ENCODE measurements around the gene TBC1D22A.

The TBC1D22A gene

DNA sequence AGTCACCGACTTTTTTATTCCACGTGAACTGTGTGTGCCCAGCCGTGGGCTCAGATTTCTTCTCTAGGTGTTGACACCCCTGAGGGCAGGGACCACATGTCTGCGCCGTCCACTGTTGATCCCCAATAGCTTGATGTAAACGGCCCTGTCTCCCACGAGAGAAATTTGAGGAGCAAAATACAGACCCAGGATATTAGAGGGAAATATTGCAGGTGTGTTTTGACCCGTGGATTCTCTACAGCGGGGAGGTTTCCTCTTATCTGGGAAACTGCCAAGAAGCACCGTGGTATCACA, 437.5 kb downstream of the TBC1D22A start:
- no peak for DNase-seq (ENCODE audit: low read depth in 2 of 2)

DNA sequence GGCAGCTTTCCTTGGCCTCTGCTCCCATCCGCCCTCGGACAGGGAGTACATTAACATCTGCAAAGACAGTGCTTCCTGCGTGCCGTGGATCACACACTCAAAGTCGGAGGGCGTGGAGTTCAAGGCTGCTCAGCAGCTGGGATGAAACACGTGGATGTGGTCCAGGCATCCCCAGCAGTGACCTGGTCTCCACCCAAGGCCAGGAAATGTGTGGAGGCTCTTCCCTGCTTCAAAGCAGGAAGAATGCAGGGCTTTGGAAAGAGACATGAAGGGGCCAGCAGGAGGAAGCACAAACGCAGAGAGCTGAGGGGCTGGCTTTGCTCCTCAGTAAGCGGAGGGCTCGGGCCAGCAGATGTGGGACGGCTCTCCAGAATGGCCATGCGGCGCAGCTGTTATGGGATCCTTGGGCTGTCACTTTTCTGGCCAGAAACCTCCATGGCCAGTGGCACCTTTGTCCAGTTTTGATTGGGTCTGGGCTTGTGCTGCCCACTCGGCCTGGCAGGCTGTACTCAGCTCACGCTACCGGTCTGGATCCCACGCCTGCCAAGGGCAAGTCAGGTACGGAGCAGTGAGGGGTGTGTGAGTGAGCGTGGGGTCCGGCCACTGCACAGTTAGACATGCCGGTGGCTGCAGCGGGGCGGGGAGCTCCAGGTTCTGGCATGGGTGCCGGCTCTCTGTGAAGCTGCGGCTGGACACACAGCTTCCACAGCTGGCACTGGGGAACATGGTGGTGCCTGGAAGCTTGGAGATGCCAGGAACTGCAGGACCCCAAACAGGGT, 438.0 kb downstream of the TBC1D22A start:
- DNase-seq (ENCODE audit: low read depth in 2 of 2): no peak

DNA sequence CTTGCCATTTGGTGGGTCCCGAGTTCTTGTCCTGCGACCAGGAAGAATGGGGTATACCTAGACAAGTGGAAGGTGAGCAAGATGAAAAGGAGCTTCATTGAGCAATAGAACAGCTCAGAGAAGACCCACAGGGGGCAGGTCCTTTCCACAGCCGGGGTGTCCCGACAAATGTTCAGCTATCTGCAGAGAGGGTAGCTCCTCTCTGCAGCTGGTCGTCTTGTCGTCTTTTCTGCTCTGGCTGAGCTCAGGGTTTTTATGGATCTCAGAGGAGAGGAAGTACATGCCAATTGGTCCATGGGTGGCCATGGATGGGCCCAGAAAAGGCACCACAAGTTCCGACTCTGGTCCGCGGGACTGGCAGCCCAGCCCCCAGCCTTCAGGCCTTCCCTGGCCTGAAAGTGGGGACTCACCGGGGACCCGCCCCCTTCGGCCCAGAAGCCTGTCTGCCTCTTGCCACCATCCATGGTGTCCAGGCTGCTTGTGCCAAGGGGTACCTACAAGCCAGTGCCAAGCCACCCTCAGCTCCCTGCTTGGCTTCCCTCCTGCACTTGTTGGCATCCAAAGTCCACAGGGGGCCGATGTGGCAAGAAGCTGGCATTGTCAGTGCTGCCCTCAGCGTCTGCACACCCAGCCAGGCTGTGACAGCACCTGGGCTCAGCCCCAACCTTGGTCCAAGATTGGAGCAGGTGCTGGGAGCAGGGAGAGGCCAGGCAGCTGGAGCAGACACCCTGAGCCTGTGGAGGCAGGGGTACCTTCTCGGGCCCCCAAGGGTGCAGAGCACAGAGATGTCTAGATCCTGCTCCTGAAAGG, 438.9 kb downstream of the TBC1D22A start:
- DNase-seq (ENCODE audit: low read depth in 2 of 2): no peak

DNA sequence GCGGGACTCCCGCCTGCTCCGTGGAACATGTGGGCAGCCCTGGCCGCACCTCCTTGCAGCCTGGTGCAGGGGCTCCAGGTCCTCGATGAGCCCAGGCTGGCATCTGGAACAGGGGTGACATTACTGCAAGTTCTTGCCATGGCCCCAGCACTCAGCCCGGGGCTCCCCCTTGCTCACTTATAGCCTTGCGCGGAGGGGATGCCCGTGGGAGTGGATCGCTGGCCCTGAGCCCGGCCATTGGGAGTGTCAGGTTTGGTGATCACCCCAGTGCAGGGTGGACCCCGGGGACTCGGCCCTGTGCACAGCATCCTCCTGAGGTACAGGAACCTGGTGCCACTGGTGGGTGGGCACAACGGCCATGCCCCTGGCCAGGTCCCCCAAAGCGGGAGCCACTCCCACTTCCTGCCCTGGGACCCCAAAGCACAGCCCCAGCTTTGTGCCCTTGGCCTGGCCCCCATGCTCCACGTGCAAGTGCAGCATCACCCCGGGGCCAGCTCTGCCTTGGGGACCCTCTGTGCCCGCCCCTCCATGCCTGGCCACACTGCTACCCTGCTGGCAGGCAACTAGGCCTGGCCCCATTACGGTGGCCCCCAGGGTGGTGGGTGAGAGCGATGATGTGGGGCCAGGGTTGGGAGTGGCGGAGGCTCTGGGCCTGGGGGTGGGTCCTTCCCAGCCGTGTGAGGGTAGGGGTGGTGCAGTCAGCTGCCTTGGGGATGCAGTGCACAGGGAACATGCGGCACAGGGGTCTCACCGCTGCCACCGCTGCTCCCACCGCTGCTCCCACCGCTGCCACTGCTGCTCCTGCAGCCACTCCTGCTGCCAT, 439.8 kb downstream of the TBC1D22A start:
- DNase-seq (ENCODE audit: low read depth in 2 of 2): no peak

DNA sequence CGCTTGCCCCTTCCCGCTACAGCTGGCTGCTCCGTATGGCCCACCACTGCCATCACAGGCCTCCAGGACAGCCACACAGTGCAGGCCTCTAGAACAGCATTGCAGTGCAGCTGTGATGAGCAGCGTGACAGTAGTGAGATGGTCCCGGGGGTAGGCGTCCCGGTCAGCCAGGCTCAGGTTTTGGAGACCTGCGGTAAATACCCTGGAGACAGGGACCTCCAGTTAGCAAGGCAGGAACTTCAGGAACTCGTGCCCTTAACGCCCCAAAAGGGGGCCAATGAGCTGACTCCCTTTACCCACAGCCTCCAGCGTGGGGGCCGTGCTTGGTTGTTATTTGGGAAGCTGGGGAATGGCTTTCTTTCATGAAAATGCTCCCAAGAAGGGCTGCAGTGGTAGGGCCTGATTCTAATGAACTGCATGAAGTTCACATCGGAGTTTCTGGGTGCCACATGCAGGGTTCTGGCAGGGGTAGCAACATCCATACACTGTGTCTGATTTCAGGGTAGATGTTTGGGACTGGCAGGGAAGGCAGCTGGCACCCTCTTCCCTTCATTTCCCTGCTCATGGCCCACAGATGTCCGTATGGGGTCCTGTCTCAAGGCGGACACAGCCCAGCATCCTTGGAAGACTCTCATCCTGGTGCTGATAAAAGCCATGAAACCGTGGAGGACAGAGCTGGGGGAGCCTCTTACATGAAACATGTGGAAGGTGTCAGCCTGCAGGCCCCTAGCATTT, 440.5 kb downstream of the TBC1D22A start:
- no peak for DNase-seq (ENCODE audit: low read depth in 2 of 2)

DNA sequence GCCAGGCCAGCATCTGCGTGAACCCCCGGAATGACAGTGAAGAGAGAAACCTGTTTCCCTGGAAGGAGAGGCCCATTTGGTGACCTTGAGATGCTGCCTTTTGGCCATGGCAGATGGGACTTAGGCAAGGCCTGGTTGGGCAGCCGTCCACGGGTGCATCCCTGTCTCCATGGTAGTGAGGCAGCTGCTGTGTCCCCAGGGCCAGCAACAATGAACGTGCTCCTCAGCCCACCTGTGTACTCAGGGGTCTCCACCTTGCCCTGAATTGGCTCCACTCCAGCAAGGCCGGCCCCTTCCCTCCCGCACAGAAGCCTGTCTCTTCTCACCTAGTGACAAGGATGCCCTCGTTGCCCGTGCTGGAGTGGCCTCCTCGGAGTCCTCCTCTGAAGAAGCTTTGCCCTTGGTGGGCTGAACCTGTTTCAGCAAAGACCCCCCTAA, 441.1 kb downstream of the TBC1D22A start:
- no peak for DNase-seq (ENCODE audit: low read depth in 2 of 2)

DNA sequence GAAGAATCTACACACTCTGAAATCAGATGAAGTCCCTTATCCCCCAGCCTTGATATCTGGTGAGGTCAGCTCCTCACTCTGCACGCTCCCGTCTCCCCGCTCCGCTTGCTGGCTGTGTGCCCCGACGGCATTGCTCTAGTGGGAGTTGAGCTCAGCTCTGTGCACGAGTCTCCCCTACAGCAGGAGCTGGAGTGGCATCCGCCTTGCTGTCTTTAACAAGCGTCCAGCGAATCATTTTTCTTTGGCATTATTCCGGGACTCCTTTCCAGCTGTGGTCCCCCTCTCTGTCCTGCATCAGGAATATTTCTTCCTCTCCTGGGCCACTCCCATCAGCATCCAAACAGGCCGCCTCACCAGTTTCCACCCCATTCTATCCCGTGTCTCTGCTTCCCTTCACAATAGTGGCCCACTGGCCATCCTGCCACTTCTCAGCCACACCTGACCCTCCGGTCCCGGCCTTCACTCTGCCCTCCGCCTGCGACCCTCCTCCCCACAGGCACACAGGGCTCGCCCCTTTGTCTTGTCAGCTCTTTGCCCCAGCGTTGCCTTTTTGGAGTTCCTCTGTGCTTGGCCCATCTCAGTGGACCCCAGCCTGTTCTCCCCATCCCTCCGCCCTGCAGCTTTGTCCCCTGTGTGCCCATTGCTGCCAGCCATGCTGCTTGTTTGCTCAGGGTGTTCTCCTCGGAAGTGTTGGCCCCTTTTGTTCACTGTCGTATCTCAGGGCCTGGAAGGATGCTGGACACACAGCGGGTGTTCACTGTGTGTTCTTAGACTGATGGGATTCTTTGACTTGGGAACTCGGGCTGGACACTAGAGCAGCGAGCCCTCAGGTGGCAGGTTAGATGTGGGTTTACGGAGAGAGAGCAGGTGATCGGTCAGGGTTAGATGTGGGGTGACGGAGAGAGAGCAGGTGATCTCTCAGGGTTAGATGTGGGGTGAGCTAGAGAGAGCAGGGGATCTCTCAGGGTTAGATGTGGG, 441.8 kb downstream of the TBC1D22A start:
- no peak for DNase-seq (ENCODE audit: low read depth in 2 of 2)

DNA sequence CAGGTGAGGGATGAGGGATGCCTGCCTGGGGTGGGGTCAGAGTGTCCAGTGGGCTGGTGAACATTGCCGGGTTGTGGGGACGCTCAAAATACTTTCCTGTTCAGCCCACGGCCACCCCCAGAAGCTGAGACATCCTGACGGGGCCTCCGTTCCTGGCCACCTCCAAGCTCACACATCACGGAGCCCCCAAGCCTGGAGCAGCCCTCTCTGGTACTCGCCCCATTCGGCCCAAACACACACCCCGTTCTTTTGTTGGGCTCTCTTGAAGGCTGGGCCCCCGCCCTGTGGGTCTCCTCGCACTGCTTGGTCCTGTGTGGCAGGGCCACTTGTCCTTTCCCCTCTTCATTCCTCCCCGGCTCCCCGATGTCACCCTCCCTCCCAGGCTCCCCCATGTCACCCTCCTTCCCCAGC, 442.6 kb downstream of the TBC1D22A start:
- DNase-seq (ENCODE audit: low read depth in 2 of 2): no peak

DNA sequence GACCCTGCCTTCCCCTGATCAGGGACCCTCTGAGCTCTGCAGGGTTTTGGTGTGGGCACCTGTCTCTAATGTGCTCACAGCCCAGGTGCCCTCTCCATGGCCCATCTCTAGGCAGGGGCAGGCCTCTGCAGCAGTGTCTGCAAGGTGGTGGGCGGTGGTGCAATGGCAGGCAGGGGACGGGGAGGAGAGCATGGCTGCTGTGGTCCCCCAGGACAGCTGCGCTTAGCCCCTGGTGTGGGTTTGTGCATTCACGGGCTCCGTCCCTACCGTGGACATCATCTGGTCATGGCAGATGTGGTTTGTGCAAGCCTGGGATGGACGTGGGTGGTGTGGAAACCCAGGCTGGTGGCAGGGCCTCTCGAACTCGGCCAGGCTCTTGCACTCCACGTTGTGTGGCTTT, 443.1 kb downstream of the TBC1D22A start:
- no peak for DNase-seq (ENCODE audit: low read depth in 2 of 2)

DNA sequence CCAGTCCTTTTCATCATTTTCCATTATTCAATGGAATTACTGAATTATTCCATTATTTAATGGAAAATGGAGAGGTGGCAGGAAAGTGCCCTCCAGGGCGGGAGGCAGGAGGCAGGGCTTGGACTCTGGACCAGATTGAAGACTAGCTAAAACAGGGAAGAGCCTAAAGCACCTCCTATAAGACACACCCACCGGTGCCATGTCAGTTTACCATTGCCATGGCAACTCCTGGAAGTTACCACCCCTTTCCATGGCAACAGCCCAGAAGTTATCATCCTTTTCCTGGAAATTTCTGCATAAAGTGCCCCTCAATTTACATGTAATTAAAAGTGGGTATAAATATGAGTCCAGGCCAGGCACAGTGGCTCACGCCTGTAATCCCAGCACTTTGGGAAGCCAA, 443.7 kb downstream of the TBC1D22A start:
- DNase-seq (ENCODE audit: low read depth in 2 of 2): no peak

DNA sequence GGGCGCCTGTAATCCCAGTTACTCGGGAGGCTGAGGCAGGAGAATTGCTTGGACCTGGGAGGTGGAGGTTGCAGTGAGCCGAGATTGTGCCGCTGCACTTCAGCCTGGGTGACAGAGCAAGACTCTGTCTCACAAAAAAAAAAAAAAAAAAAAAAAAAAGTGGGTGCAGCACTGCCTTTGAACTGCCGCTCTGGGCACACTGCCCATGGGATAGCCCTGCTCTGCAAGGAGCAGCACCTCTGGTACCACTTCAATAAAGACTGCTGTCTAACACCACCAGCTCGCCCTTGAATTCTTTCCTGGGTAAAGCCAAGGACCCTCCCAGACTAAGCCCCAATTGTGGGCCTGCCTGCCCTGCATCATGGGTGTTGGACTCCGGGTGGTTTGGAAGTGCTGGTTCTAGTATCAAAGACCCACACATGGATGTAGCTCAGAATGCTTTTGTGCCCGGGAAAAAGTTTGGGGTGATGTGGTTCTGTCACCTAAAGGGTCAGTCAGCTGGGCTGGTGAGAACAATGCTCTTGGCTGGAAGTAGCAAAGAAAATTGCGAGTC, 444.3 kb downstream of the TBC1D22A start:
- DNase-seq (ENCODE audit: low read depth in 2 of 2): no peak

DNA sequence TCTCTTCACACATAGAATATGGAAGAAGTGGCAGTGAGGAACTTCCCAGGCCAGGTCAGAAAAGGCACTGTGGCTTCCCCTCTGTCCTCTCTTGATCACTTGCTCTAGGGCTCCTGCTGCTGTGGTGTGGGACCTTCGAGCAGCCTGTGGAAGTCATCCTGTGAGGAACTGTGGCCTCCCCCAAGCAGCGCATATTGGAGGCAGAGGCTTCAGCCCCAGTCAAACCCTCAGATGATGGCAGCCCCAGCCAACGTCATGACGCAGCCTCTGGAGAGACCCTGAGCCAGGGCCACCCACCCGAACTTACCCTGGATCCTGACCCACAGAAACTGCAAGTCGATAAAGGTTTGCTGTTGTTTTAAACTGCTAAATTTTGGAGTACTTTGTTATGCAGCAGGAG, 444.9 kb downstream of the TBC1D22A start:
- no peak for DNase-seq (ENCODE audit: low read depth in 2 of 2)

DNA sequence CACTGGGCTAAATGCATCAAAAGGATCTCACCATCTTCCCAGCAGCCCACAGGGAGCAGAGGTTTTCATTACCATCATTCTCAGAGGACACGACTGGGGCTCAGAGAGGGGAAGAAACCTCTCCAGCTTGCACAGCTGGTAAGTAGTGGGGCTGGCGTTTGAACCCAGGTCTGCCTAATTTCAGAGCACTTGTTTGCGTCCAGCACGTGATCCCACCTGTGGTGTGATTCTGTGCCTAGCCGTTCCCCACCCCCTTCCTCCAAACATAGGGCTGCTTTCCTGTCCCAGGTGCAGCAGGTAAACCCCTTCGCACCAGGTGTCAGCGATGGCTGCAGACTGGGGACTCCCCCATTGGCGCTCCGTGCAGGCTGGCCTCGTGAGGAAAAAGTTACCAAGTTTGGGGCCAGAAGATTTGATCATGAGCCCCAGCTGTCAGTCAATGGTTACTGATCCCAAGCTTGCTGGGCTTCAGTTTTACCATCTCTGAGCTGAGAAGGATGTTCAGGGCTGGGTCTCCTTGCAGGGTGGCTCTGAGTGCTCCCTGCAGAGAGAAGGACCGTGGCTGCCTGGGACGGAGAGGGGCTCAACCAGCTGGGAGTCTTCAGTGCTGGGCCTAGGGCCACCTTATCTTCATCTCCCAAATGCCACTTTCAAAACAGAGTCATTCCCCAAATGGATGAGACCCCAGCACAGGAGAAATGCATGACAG, 445.6 kb downstream of the TBC1D22A start:
- DNase-seq (ENCODE audit: low read depth in 2 of 2): no peak

DNA sequence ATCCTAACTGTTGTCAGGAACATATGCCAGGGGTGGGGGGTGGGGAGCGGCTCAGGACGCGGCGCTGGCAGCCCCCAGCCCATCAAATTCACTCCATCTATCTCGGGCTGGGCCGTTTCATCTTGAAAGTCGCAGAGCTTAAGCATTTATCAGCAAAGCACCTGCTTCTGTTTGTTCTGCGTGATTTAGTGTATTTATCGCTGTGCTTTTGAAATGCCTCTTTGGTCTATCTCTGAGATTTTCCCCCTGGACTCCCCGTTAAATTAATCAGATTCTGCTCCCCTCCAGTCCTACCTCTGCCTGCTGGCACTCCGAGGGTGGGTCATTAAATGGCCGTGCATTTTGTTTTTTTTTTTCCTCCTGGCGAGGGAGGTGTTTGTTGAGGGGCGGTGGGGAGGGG, 446.2 kb downstream of the TBC1D22A start:
- DNase-seq (ENCODE audit: low read depth in 2 of 2): no peak

DNA sequence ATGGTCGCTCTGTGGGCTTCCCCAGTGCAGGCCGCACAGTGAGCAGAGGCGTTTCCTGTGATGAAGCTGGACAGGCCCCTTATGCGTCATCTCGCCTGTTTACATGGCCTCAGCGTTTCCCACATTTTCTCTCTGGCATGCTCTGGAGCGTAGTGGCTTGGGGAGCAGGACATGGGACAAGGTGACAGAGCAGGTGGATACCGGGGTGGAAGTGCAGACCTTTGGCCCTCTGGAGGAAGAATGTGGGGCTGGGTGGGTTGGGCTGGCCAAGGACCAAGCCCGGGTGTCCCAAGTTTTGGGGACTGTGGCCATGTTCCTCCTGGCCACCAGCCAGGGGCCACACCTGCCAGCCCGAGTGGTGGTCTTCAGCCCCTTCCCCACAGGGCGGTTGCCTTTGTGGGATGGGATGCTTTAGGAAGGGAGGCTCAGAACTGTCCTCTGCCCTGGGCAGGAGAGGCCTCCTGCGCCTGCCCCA, 446.6 kb downstream of the TBC1D22A start:
- DNase-seq (ENCODE audit: low read depth in 2 of 2): no peak

DNA sequence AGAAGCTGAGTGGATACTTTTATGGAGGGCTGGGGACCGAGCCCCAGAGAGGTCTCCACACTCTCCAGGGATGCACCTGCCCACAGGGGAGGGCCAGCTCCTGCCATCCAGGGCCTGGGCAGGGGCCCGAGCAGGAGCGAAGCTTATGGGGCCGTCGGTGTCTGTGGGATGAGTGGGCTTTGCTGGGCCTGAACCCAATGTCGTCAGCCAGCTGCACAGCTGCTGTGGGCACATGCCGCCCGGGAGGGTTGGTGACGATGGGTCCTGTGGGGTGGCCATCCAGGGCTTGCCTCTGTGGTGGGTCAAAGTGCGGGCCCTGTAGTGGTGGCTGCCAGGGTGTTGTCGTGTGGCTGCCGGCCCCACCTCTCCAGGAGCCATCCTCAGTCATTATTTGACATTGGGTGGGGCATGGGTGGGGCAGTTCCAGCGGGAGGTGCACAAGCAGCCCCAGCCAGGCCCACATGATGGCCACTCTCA, 447.1 kb downstream of the TBC1D22A start:
- no peak for DNase-seq (ENCODE audit: low read depth in 2 of 2)

DNA sequence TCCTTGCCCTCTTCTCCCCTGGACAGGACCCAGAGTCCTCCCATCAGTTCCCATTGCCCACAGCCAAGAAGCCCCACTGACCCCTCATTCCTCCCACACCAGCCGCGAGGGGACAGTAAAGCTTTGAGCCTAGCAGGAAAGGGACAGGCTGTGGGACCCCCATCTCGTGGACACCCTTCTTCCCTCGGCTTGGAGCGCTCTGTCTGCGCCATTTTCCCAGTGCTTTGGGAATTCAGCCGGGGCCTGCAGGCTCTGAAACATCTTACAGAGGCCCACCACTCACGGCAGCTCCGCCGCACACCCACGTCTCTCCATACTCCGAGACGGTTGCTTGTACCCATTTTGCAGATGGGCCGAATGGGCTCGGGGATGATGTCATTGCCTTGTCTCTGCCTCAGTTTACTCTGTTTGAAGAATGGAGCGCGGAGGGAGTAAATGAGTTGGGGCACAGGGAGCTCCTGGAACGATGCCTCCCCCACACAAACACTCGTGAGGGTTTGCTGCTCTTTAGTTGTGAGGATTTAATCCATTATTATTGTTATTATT, 447.7 kb downstream of the TBC1D22A start:
- no peak for DNase-seq (ENCODE audit: low read depth in 2 of 2)

DNA sequence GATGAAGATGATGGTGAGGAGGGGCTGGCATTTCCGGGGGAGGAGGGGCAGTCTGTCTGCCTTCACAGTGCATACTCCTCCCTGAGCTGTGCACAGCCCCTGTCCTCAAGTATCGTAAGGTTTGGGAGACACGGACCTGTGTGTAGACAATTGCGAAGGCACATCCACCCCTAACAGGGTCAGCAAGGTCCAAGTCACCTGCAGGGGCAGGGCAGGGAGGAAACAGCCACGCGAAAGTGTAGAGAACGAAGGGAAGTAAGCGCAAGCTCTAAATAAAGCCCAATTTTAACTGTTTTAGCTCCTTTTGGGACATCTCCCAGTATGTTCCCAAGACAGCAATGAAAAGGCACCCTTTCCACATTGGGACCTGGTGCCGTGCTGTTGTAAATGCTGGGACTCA, 448.2 kb downstream of the TBC1D22A start:
- no peak for DNase-seq (ENCODE audit: low read depth in 2 of 2)

Measured in stimulated activated CD8-positive, alpha-beta memory T cell treated with anti-CD3 and anti-CD28 coated beads, Interleukin-15, amount 100 ng/mL, for 48 hours (primary cell).